OCI-LY3 (cell line): Measurements from ENCODE around the gene RPL13.

Experiments
- EZH2phosphoT487 ChIP-seq: fragments of 200-600 bp; shearing (Covaris generic); IDR thresholded peaks from 2 replicates; pipeline ENCODE4 v1.6.1; 2018; ENCODE audit warnings: antibody characterized with exemption, mixed run types, low read depth
- TF ChIP-seq, protein P1 (sequence below): fragments of 200-600, 300-600 bp; sonication (generic); IDR thresholded peaks from 2 replicates; pipeline ENCODE4 v1.5.1; 2014; ENCODE audit warnings: antibody characterized with exemption, low read length, low read depth

DNA sequence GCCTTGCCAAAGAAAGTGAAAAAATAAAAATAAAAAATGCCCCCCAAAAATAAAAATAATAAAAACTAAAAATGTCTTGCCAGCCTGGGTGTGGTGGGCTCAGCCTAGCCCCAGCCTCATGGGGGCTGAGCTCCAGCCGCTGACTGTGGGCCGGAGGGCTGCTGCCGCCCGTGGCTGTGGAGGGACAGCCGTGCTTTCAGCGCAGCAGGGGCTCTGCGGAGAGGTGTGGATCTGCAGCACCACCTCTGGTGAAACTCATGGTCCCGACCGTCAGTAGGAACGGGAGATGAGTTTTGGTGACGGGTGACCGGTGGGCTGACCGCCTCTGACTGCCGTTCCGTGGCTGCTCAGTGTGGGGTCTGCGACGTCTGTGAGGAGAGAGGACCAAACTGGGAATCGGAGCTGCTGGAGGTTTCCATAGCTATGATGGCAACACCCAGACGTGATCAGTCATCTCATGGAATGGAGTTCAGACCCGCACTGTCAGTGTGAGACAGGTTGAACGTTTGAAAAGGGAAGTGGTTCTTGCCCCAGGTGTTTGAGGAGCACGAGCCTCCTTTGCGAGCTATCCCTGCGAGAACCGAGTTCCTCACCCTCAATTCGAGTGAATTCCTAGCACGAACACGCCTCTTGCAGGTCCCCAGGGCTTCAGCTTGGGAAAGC lies 12.0 kb upstream of the RPL13 start:
- TF ChIP-seq, protein P1, sequence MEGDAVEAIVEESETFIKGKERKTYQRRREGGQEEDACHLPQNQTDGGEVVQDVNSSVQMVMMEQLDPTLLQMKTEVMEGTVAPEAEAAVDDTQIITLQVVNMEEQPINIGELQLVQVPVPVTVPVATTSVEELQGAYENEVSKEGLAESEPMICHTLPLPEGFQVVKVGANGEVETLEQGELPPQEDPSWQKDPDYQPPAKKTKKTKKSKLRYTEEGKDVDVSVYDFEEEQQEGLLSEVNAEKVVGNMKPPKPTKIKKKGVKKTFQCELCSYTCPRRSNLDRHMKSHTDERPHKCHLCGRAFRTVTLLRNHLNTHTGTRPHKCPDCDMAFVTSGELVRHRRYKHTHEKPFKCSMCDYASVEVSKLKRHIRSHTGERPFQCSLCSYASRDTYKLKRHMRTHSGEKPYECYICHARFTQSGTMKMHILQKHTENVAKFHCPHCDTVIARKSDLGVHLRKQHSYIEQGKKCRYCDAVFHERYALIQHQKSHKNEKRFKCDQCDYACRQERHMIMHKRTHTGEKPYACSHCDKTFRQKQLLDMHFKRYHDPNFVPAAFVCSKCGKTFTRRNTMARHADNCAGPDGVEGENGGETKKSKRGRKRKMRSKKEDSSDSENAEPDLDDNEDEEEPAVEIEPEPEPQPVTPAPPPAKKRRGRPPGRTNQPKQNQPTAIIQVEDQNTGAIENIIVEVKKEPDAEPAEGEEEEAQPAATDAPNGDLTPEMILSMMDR, result no peak
- no peak for TF ChIP-seq EZH2phosphoT487
